ENCODE measurements around the gene SLC4A9.

Gene SLC4A9

DNA sequence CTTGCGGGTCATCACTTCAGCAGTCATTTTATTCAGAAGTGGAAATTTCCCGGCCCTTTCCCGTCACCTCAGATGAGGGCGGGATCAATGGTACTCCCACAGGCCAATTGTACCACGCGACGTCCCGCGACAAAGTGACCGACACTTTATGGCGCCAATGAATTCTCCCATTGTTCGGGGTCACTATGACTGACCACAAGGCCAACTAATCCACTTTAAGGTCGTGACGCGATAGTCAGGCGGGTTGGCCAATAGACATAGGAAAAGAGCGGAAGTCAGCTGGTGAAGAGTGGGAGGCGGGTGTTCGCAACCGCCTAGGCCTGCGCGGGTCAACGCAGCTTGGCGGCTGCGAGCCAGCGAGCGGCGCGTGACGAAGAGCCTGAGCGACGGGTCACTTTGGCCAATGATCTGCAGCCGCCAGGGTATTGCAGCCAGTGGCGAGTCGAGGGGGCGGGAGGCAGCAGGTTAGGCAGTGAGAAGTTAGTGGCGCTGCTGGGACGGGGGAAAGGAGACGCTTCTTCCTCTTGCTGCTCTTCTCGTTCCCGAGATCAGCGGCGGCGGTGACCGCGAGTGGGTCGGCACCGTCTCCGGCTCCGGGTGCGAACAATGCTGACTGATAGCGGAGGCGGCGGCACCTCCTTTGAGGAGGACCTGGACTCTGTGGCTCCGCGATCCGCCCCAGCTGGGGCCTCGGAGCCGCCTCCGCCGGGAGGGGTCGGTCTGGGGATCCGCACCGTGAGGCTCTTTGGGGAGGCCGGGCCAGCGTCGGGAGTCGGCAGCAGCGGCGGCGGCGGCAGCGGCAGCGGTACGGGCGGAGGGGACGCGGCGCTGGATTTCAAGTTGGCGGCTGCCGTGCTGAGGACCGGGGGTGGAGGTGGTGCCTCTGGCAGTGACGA is 41.6 kb downstream of the SLC4A9 start, which contains the start of gene ANKHD1 (continued):
- TF ChIP-seq ZBTB20 (tag by site-specific recombination; IDR thresholded peaks at IDR 0.05) (no peak; the same call in 1 of the 2 replicates), HOXA7 (CRISPR knock-in tag; IDR thresholded peaks at IDR 0.05; ENCODE audit: borderline replicate concordance) (no peak), ZFHX2 (tag by site-specific recombination; conservative IDR thresholded peaks at IDR 0.05) (peak; percentile 78), GLI4 (tag by site-specific recombination; IDR thresholded peaks at IDR 0.05) (no peak; the same call in 1 of the 2 replicates), ZNF366 (tag by site-specific recombination; conservative IDR thresholded peaks at IDR 0.05) (peak; percentile 84), ZNF280C (tag by site-specific recombination; IDR thresholded peaks at IDR 0.05) (no peak), ZNF274 (IDR thresholded peaks at IDR 0.05; ENCODE audit: low read length) (no peak), ZNF274 (tag by site-specific recombination; IDR thresholded peaks at IDR 0.05; ENCODE audit: borderline replicate concordance) (no peak), BCL11A (tag by site-specific recombination; IDR thresholded peaks at IDR 0.05; ENCODE audit: low read depth) (peak; percentile 48; the same call in 1 of the 2 replicates), SP3 (tag by site-specific recombination; IDR thresholded peaks at IDR 0.05) (peak; percentile 90), KLF16 (tag by site-specific recombination; IDR thresholded peaks at IDR 0.05) (peak; percentile 83), ZNF677 (tag by site-specific recombination; IDR thresholded peaks at IDR 0.05) (no peak), ZNF549 (tag by site-specific recombination; IDR thresholded peaks at IDR 0.05) (no peak), ZBTB10 (tag by site-specific recombination; IDR thresholded peaks at IDR 0.05) (no peak), ZNF10 (tag by site-specific recombination; IDR thresholded peaks at IDR 0.05) (peak; percentile 81), REST (tag by site-specific recombination; IDR thresholded peaks at IDR 0.05) (no peak), HOXD13 (CRISPR knock-in tag; IDR thresholded peaks at IDR 0.05; ENCODE audit: borderline replicate concordance) (no peak), ZNF76 (tag by site-specific recombination; IDR thresholded peaks at IDR 0.05; ENCODE audit: borderline replicate concordance, low read depth) (peak; percentile 79), ZNF16 (tag by site-specific recombination; IDR thresholded peaks at IDR 0.05; ENCODE audit: low read depth) (no peak), YY2 (tag by site-specific recombination; IDR thresholded peaks at IDR 0.05) (no peak), ZNF830 (tag by site-specific recombination; IDR thresholded peaks at IDR 0.05; ENCODE audit: low read depth) (no peak), ZNF146 (tag by site-specific recombination; IDR thresholded peaks at IDR 0.05) (0 out of 2 replicates have a peak, but pooled peaks have one; percentile 13), ZNF558 (tag by site-specific recombination; IDR thresholded peaks at IDR 0.05) (no peak; the same call in 1 of the 2 replicates)
- TF ChIP-seq, protein P1, sequence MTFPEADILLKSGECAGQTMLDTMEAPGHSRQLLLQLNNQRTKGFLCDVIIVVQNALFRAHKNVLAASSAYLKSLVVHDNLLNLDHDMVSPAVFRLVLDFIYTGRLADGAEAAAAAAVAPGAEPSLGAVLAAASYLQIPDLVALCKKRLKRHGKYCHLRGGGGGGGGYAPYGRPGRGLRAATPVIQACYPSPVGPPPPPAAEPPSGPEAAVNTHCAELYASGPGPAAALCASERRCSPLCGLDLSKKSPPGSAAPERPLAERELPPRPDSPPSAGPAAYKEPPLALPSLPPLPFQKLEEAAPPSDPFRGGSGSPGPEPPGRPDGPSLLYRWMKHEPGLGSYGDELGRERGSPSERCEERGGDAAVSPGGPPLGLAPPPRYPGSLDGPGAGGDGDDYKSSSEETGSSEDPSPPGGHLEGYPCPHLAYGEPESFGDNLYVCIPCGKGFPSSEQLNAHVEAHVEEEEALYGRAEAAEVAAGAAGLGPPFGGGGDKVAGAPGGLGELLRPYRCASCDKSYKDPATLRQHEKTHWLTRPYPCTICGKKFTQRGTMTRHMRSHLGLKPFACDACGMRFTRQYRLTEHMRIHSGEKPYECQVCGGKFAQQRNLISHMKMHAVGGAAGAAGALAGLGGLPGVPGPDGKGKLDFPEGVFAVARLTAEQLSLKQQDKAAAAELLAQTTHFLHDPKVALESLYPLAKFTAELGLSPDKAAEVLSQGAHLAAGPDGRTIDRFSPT (tag by site-specific recombination; IDR thresholded peaks at IDR 0.05), result no peak
- TF ChIP-seq, protein P2, sequence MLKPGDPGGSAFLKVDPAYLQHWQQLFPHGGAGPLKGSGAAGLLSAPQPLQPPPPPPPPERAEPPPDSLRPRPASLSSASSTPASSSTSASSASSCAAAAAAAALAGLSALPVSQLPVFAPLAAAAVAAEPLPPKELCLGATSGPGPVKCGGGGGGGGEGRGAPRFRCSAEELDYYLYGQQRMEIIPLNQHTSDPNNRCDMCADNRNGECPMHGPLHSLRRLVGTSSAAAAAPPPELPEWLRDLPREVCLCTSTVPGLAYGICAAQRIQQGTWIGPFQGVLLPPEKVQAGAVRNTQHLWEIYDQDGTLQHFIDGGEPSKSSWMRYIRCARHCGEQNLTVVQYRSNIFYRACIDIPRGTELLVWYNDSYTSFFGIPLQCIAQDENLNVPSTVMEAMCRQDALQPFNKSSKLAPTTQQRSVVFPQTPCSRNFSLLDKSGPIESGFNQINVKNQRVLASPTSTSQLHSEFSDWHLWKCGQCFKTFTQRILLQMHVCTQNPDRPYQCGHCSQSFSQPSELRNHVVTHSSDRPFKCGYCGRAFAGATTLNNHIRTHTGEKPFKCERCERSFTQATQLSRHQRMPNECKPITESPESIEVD (tag by site-specific recombination; IDR thresholded peaks at IDR 0.05), result no peak
- TF ChIP-seq, protein P3, sequence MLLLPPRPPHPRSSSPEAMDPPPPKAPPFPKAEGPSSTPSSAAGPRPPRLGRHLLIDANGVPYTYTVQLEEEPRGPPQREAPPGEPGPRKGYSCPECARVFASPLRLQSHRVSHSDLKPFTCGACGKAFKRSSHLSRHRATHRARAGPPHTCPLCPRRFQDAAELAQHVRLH (tag by site-specific recombination; IDR thresholded peaks at IDR 0.05), result peak; percentile 94
